Epidermal melanocyte (primary cell): Measurements from ENCODE around the gene KRT16.
"Not testable (repeated sequence)": the region's sequence is repeated elsewhere in the genome, so short reads cannot be mapped to it uniquely, and the experiment has no call there.

Experiments
- DNase-seq: peaks from one replicate; pipeline ENCODE4 v3.0.0; 2011; ENCODE audit warnings: low spot score; ENCODE audit not compliant: insufficient read length

Gene KRT16

DNA sequence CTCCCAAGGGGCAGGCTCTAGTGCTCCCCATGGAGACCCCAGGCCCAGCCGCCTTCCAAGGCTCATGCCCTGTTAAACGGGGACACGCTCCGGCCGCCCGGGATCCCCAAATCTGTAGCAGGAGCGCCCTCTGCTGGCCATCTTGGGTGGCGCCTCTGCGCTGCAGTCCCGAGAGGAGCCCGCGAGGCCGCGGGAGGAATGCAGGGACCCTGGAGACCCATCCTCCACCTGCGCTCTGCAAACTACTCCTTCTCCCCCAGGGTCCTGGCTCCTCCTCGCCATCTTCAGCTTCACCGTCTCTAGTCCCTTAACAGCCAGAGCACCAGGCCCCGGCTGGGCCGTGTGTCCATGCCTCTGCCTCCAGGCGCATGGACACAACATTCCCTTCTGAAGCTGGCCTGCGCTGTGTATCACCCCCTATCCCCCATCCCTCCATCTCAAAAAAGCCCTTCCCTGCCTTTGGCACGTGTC lies 35.4 kb upstream of the KRT16 start:
- peak; percentile 85 for DNase-seq

DNA sequence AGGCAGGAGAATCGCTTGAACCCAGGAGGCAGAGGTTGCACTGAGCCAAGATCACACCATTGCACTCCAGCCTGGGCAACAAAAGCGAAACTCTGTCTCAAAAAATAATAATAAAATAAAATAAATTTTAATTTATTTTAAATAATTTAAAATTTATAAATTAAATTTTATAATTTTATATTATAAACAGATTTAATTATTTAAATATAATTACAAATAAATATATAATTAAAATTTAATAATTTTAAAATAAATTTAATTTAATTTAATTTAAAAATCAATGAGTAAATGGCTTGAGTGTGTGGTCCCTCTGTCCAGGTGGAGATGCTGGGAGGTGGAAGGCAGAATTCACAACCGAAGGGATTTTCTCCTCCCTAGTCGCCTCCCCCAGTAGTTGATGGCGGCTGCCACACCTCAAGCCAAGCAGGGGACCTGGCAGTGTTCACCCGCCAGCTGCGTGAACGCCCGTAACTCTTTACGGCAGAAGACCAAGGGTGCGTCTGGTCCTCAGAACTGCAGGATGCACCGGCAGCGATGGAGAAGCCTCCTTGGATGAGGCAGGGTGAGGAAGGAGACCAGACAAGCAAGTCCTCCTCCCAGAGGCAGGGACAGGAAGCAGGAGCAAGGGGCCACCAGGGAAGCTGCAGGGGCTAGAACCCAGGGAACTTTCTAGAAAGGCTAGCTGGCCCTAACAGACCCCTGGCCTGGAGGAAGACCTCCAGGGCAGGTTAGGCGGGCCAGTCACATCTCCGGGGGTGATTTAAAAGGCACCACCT lies 34.7 kb upstream of the KRT16 start:
- no peak for DNase-seq

DNA sequence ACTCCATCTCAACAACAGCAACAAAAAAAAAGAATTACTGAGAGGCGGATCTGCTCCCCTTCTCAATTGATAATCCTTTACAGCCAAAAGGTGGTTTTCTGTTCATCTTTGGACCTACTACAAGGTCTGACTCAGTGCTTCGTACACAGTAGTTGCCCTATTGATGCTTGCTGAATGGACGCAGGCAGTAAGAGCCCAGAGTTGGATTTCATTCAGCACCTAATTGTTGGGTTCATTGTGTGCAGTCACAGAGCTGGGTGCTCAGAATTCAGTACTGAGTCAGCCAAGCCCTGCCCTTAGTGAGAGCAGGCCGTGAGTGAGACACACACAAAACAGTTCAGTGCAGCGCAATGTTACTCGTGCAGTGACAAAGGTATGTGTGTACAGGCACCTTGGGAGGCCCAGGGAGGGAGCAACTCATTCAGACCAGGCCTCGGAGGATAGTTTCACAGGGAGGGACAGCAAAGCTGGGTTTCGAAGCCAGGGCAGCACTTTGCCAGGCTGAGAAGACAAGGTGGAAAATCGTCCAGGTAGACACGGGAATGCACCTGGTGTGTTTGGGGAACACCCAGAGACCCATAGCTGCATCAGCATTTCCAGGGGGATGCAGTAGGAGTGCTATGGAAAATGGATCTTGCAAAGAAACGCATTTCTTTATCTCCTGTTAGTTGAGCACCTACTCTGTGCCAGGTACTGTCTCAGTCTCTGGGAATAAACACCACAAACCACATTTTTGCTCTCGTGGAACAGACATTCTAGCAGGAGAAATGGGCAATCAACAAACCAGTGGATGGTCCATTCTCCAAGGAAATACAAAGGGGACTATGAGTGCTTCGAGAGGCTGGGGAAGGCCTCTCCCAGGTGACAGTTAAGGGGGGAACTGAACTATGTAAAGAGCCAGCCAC lies 29.9 kb upstream of the KRT16 start:
- no peak for DNase-seq

DNA sequence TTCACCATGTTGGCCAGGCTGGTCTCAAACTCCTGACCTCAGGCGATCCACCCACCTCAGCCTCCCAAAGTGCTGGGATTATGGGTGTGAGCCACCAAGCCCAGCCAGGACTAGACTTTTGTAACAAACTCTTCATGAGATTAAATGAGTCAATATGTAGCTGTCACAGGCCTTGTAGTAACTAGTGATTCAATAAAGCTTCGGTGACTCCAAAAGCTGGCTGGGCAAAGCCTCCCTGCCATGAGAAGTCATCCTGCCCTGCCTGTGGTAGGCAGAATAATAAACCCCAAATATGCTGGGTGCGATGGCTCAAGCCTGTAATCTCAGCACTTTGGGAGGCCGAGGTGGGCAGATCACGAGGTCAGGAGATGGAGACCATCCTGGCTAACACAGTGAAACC lies 28.0 kb upstream of the KRT16 start:
- not testable (repeated sequence) for DNase-seq

DNA sequence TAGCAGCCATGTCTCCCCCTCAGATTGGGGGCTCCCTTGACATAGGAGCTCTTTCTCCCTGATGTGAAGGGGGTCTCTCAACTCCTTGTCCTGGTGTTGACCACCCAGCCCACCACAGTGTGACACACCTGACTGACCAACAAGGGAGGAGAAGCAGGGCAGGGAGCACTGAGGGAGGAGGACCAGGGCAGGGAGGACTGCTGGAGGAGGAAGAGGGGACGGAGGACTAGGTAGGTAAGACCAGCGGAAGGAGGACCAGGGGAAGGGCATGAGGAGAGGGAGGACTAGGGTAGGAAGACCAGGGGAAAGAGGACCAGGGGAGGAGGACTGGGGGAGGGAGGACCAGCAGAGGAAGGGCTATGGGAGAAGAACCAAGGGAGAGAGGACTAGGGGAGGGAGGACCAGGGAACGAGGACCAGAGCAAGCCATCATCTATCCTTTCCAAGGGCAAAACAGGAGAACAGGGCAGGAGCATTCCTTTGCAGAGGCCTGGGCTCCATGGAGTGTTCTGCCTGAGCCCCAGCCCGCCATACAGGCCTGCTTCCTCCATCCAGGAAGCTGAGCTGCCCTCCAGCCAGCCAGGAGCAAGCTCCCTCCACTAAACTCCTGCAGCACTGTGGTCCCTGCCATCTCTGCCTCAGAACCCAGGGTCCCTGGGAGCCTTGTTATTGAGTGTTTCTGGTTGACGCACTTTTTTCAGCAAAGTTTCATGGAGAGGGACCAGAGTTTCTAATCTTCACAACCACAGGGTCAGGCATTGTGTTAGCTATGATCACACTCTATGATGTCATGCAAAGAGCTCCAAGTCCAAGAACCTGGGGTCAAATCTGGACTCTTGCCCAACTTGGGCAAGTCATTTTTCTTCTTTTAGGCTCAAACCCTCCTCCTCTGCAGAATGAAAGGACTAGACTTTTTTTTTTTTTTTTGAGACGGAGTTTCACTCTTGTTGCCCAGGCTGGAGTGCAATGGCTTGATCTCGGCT lies 27.2 kb upstream of the KRT16 start:
- DNase-seq: no peak

DNA sequence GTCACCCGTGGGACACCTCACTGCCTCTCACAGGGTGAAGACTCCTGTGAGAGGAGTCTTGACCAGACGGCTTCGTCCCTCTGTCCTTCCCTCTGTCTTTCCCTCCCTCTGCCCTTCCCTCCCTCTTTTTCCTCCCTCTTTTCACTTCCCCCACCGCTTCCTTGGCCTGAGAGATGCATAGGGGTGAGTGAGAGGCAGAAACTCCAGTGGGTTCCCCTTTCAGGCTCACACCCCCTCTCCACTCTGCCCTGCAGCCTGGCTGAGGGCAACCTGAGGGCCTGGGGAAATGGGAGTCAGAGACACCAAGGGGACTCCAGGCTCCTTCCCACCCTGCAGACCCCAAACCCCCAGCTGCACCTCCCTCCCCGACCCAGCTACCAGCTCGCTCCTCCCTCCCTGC lies 26.4 kb upstream of the KRT16 start:
- DNase-seq: no peak

DNA sequence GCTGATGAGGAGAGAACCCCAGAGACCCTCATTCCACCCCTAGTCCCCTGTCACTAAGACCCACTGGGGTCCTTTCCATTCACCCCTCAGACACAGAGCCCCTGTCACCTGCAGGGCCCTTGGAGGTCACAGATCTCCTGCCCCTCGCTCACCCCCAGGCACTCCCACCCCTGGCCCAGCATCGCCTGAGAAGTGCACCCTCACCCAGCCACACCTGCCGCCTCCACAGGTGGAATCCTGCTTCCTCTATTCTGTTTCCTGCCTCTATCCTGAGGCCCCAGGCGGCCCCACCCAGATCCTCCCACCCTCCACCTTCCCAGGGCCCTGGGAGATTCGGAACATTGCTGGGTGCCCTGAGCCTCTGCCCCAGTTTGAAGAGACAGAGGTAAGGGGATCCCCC lies 25.6 kb upstream of the KRT16 start:
- DNase-seq: no peak

DNA sequence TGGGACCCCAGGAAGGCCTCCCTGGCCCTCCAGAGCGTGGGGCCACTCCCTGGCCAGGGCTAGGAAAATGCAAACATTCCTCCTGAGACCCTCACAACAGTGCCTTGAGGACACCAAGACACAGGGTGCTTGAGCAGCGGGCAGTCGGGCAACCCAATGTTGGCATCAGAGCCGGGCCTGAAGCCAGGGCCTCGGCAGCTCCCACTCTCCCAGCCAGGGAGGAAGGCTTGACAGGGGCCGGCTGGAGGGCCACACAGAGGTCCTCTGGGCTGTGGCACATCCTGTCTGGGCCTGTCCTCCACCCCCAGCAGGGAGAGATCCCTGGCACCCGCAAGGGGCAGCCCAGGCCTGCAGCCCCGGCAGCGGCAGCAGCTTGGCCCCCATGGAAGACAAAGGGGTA lies 24.1 kb upstream of the KRT16 start:
- DNase-seq: no peak

DNA sequence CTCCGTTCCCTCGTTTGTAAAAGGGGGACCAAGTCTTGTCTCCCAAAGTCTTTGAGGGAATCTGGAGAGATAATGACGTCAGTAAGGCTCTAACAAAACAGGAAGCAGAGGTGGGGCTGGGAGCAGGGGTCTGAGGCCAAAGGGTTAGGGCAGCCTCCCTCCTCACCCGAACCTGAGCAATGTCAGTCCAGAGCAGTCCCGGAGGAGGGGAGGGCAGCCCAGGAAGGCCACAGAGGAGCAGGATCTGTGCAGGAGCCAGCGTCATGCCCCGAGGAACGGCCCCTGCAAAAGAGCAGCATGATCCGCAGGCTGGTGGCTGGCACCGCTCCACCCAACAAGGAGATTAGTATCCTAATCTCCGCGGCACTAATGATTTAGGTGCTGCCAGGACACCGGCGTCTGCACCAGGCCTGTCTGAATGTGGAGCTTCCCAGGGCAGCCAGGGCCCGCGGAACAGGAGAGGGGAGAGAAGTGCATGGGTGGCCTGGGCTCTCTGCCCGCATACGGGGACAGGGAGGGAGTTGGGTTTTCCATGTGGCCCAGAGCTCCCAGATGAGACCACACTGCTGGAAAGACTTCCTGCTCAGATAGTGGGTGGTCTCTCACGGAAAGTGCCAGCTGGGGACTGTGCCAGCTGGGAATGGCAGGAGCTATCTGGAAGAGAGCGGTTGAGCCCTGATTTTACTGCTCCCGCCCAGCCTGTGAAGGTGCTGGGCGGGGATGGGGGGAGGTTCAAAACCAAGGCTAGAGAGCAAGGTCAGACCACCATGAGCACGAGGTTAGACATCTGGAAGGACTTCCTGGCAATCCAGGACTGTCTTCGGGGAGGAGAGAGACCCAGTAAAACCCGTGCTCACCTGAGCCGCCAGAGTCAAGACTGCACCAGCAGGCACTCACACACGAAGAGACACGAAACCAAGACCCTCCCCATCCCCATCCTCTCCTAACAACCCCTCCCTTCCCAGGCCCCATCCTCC lies 22.8 kb upstream of the KRT16 start:
- no peak for DNase-seq

DNA sequence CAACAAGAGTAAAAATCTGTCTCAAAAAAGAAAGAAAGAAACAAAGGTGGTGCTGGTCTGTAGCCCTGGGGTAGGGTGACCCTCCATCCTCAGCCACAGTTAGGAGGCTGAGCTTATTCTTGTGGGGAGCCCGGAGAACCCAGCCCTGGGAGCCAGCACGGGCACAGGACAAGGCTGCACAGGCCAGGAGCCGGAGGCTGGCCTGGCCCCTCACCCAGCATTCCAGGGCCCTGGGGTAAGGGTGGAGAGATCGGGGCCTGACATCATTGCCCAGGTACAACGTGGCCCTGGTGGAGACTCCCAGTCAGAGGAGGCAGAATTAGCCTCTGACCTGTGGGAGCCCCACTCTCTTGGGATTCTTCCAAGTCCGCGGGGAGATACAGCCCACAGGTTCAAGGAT lies 22.1 kb upstream of the KRT16 start:
- DNase-seq: no peak

DNA sequence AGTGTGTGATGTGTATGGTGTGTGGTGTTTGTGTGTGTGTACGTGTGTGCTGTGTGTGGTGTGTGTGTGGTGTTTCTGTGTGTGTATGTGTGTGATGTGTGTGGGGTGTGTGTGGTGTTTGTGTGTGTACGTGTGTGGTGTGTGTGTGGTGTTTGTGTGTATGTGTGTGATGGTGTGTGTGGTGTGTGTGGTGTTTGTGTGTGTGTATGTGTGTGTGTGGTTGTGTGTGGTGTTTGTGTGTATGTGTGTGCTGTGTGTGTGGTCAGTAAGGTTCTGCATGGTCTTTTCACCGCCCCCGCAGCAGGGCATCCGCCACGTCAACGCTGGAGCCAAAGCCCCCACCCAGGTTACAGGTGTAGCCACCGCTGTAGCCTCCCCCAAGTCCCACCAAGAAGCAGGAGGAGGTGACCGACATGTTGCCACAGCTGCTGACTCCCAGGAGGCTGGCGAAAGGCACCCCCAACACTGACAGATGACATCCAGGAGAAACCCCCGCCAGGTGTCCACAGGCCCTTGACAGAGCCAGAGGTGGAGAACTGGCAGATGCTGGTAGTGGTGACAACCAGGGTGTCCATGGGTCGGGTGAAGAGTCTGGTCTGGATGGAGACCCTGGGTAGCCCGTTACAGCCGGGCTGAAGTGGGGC lies 21.1 kb upstream of the KRT16 start:
- DNase-seq: no peak

DNA sequence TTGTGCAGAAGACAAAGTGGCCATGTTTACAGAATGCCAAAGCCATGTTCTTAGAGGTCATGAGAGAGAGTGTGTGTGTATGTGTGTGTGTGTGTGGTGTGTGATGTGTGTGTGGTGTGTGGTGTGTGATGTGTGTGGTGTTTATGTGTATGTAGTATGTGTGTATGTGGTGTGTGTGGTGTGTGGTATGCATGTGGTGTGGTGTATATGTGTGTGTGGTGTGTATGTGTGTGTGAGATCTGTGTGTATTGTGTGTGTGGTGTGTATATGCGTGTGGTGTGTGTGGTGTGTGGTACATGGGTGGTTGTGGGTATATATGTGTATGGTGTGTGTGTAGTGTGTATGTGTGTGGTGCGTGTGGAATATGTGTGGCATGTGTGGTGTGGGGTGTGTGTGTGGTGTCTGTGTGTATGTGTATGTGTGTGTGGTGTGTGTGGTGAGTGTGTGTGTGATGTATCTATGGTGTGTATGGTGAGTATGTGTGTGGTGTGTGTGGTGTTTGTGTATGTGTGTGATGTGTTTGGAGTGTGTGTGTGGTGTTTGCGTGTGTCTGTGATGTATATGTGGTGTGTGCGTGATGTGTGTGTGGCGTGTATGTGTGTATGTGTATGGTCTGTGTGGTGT lies 20.0 kb upstream of the KRT16 start:
- DNase-seq: no peak

DNA sequence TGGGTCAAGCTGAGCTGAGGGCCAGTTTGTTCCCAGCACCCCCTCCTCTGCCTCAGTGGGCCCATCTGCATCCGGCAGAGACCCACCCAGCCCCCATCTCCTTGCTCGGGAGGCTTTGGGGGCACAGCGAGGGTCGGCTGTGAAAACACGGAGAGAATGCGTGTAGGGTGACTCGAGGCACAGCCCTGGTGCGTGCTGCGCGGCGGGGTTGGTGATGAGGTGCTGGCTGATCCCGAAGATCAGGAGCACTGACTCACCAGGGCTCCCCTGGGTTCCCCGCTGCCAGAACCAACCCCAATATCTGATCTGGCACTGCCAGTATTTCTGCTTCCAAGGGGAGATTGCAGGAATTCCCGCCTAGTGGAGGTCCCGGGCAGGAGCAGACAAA lies 19.3 kb upstream of the KRT16 start:
- no peak for DNase-seq

DNA sequence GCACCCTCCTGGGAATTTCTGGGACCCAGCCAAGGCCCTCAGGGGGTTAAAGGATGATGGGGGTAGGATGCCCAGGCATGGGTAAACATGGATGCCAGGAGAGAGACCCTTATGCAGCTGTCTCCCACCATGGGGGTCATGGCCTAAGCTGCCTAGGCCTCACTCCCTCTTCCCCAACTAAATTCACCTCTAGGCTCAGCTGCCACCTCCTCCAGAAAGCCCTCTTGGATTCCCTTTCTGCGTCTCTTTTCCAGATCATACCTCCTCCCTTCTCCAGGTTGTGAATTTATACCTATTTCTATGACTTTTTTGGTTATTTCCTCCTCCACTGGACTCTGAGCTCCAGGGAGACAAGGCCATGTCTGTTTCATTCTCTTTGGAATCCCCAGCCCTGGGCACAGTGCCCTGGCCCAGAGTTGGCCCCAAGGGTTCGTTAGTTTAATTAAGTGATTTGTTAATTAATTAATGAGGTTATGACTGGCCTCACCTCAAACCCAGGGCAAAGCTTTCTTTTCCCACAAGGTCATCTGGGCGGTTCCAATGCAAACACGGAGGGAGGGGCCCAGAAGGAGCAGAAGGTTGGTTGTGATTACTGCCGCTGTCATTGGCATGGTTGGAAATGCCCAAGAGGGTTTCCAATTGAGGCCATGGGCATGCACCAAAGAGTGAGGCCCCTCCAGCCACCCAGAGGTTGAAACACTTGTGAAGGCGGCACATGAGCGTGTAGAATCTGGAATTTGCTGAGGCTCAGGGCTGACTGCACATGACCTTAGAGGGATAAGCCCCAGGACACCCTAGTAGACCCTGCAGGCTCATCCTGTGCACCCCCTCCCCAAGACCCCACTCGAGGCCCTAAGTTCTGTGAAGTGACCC lies 18.7 kb upstream of the KRT16 start:
- no peak for DNase-seq

DNA sequence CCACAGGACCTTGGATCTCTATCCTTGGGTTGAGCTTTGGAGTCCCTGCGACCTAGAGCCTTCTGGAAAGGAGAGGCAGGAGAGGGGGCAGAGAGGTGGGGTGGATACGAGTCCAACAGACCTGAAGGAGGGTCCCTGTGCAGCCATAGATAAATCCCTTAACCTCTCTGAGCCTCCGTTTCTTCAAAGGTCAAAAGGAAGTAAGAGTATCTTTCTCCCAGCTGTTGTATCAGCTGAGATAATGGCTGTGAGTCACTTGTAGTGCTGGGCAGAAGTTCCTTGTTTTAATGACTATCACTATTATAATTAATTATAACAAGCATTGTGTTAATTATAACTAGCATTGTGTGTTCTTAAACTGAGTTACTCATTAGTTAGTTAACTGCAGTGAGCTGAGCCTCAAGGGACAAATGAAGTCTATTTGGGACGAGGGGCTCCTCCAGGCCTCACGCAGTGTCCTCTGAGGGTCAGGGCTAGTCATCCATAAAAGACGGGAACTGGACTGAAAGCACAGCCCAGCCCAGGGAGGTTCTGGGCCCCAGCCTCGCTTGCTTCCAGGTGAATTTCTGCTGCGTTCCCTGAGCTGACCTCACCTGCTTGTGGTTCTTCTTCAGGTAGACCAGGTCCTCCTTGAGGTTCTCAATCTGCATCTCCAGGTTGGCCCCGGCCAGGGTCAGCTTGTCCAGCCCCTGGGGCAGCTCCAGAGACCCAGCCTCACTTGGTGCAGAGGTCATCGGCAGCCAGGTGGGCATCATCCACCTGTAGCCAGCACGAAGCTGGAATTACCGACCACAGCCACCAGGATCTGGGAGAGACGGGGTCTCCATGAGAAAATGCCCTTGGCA lies 17.5 kb upstream of the KRT16 start:
- no peak for DNase-seq

DNA sequence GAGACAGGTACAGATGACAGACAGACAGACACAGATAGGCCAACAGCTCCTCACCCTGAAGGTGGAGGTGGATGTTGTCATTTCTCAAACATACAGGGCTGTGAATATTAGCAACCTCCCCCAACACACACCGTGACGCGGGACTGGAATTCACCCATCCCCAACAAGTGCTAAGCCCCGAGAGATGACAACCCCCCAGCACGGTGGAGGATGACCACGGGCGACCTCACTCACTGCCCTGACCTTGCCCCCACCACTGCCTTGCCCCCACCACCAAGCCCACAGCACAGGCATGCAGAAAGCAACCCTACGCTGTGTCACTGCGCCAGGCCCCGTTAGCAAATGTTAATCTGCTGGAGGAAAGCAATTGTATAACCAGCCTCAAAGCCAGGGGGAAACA lies 16.7 kb upstream of the KRT16 start:
- DNase-seq: no peak

DNA sequence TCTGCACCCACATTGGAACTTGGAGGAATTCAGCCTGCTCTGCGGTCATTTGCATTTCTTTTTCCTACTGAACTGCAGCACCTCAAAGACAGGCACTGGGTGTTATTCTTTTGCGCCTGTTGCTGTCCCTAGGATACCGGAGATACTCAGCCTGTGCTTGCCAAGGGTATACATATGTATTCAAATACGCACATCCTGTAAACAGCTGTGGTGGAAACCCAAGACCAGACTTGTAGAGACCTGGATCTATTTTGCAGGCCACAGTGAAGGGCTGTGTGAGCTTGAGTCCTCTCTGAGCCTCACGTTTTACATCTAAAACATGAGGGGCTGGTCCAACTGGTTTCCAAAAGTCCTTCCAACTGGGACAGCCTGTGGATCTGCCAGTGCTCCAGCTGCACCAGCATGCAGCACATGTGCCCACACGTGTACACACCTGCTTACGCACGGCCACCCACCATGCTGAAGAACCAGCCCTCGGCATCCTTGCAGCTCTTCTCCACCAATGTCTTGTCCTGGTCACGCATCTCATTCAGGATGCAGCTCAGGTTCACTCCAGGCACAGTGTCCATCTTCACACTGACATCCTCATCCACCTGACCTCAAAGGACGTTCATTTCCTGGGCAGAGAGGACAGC lies 16.2 kb upstream of the KRT16 start:
- DNase-seq: not testable (repeated sequence)
